Tibial nerve (tissue), 4 donors: ENCODE measurements around the gene IMP3. TPM values are rescaled to one million over a fixed set of nuclear protein-coding genes. Genes with fewer than 3 reads are reported as not detected.
"Not testable (repeated sequence)": the region's sequence is repeated elsewhere in the genome, so short reads cannot be mapped to it uniquely, and the experiment has no call there.

ENCODE experiments used
- DNase-seq, 2 donors: peaks; one replicate each; pipeline ENCODE4 v3.0.0-alpha.2; 2019; ENCODE audit warnings: low spot score in 2 of 2
- H3K27ac ChIP-seq, 4 donors: fragments of 200-600 bp; sonication (generic) in 3 of 4; one replicate each; pipeline ENCODE4 v1.5.1; 2017 to 2019; ENCODE audit warnings: mild to moderate bottlenecking in 1 of 4
- H3K27me3 ChIP-seq, 2 donors: fragments of 200-600 bp; sonication (generic) in 1 of 2; one replicate each; pipeline versions ENCODE4 v1.5.1 to v1.6.0; 2017 to 2019
- H3K36me3 ChIP-seq, 3 donors: fragments of 200-600 bp; sonication (generic); one replicate each; pipeline ENCODE4 v1.5.1; 2018 to 2019
- H3K4me1 ChIP-seq, 4 donors: fragments of 200-600 bp; sonication (generic) in 3 of 4; one replicate each; pipeline ENCODE4 v1.5.1; 2017 to 2019
- H3K4me3 ChIP-seq, 4 donors: fragments of 200-600 bp; sonication (generic) in 3 of 4; one replicate each; pipeline ENCODE4 v1.5.1; 2017 to 2019; ENCODE audit warnings: mild to moderate bottlenecking in 1 of 4, moderate library complexity in 1 of 4
- H3K9me3 ChIP-seq, 4 donors: fragments of 200-600 bp; sonication (generic) in 3 of 4; one replicate each; pipeline ENCODE4 v1.5.1; 2017 to 2019
- CTCF ChIP-seq, 5 experiments: fragments of 200-600 bp in 3 of 5; fragments of 450-650 bp in 2 of 5; sonication (generic) in 3 of 5; IDR thresholded peaks; one replicate each; pipeline ENCODE4 v1.5.1; 2016 to 2019; ENCODE audit warnings: antibody characterized with exemption in 5 of 5, mild to moderate bottlenecking in 3 of 5, moderate library complexity in 2 of 5
- EP300 ChIP-seq, 2 donors: sonication (generic); formaldehyde crosslinking; IDR thresholded peaks; one replicate each; pipeline ENCODE4 v1.6.1; 2017; ENCODE audit warnings: antibody characterized with exemption in 2 of 2, mild to moderate bottlenecking in 1 of 2
- POLR2A ChIP-seq, 2 donors: fragments of 450-650 bp; IDR thresholded peaks; one replicate each; pipeline ENCODE4 v1.6.1; 2017; ENCODE audit warnings: antibody characterized with exemption in 2 of 2, mild to moderate bottlenecking in 2 of 2, moderate library complexity in 2 of 2
- WGBS, 2 donors: methylation state at CpG; one replicate each; pipeline ENCODE4 v1.1.5; 2018; 5-methylcytosine and 5-hydroxymethylcytosine counted together
- total RNA-seq, 4 donors: library from RNA; depleted of rRNA; stranded (reverse); fragments of >200 nt; gene quantifications; one replicate each; pipeline ENCODE4 v1.1.0, GENCODE V29; 2016

The IMP3 gene
- total RNA-seq, 4 donors from 2014 or later = 163 to 179 (median 170) TPM

- no peak overlapping the region for H3K4me3 ChIP-seq
- H3K27ac ChIP-seq = peak overlapping the region in 1 of 4 donors; percentile 16
- H3K36me3 ChIP-seq = peaks cover 0 to 74% (median 2%) of the 10 kb centered on the region in 3 donors
- no peak for TF ChIP-seq EP300 (IDR thresholded peaks at IDR 0.05)
- no peak for TF ChIP-seq POLR2A (IDR thresholded peaks at IDR 0.05)
- no peak for TF ChIP-seq CTCF (IDR thresholded peaks at IDR 0.05)
- H3K9me3 ChIP-seq = no peaks in the 10 kb centered on the region
- no peaks in the 10 kb centered on the region for H3K27me3 ChIP-seq
- WGBS, 2 donors = 89 to 92% methylated on average over 16 to 39 of the region's 40 CpGs
- no peak for DNase-seq
- peaks cover 0 to 33% (median 7%) of the 10 kb centered on the region in 4 donors for H3K4me1 ChIP-seq
Measured at GRCh38 chr15:75682181-75683135, 42.4 kb upstream of the IMP3 start.

- TF ChIP-seq EP300 (IDR thresholded peaks at IDR 0.05) (no peak), CTCF (IDR thresholded peaks at IDR 0.05) (no peak), POLR2A (IDR thresholded peaks at IDR 0.05) (no peak)
- WGBS, 2 donors = 61 to 64% methylated on average over 11 of the region's 11 CpGs
- Histone ChIP-seq H3K36me3 (peaks cover 0 to 84% (median 2%) of the 10 kb centered on the region in 3 donors), H3K4me1 (peaks cover 0 to 34% (median 11%) of the 10 kb centered on the region in 4 donors), H3K27ac (peak overlapping the region in 2 of 4 donors; percentile 57 to 59), H3K27me3 (no peaks in the 10 kb centered on the region), H3K9me3 (no peaks in the 10 kb centered on the region), H3K4me3 (no peak overlapping the region)
- DNase-seq = no peak
Measured at GRCh38 chr15:75680007-75680789, 40.2 kb upstream of the IMP3 start.

GRCh38 chr15:75678324-75678690, 38.3 kb upstream of the IMP3 start:
- H3K4me3 ChIP-seq, H3K27ac ChIP-seq, H3K27me3 ChIP-seq, H3K9me3 ChIP-seq, DNase-seq: not testable (repeated sequence)
- Histone ChIP-seq H3K4me1 (peaks cover 0 to 39% (median 17%) of the 10 kb centered on the region in 4 donors), H3K36me3 (peaks cover 0 to 76% (median 2%) of the 10 kb centered on the region in 3 donors)
- WGBS, 2 donors = 92 to 93% methylated on average over 6 of the region's 6 CpGs

- WGBS, 2 donors = 79 to 81% methylated on average over 16 of the region's 16 CpGs
- H3K27me3 ChIP-seq = no peaks in the 10 kb centered on the region
- DNase-seq = no peak
- H3K9me3 ChIP-seq = no peaks in the 10 kb centered on the region
- H3K4me1 ChIP-seq = peaks cover 0 to 40% (median 22%) of the 10 kb centered on the region in 4 donors
- no peak overlapping the region for H3K4me3 ChIP-seq
- H3K27ac ChIP-seq = no peak overlapping the region
- H3K36me3 ChIP-seq = peaks cover 0 to 71% (median 2%) of the 10 kb centered on the region in 3 donors
- TF ChIP-seq EP300 (IDR thresholded peaks at IDR 0.05) (no peak), POLR2A (IDR thresholded peaks at IDR 0.05) (no peak), CTCF (IDR thresholded peaks at IDR 0.05) (no peak)
Measured at GRCh38 chr15:75677465-75678323, 37.7 kb upstream of the IMP3 start.
